ENCODE measurements around the gene BIRC6.

DNA sequence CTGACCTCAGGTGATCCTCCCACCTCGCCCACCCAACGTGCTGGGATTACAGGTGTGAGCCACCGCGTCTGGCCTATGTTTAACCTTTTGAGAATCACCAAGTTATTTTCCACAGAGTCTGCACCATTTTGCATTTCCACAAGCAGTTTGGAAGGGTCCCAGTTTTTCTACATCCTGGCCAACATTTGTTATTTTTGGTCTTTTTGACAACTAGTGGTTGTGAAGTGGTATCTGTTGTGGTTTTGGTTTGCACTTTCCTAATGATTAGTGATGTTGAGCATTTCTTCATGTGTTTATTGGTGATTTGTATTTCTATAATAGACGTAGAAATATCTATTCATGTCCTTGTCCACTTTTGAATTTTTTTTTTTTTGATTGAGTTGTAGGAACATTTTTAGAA is 67.9 kb downstream of the BIRC6 start:
- TF ChIP-seq, protein P1, sequence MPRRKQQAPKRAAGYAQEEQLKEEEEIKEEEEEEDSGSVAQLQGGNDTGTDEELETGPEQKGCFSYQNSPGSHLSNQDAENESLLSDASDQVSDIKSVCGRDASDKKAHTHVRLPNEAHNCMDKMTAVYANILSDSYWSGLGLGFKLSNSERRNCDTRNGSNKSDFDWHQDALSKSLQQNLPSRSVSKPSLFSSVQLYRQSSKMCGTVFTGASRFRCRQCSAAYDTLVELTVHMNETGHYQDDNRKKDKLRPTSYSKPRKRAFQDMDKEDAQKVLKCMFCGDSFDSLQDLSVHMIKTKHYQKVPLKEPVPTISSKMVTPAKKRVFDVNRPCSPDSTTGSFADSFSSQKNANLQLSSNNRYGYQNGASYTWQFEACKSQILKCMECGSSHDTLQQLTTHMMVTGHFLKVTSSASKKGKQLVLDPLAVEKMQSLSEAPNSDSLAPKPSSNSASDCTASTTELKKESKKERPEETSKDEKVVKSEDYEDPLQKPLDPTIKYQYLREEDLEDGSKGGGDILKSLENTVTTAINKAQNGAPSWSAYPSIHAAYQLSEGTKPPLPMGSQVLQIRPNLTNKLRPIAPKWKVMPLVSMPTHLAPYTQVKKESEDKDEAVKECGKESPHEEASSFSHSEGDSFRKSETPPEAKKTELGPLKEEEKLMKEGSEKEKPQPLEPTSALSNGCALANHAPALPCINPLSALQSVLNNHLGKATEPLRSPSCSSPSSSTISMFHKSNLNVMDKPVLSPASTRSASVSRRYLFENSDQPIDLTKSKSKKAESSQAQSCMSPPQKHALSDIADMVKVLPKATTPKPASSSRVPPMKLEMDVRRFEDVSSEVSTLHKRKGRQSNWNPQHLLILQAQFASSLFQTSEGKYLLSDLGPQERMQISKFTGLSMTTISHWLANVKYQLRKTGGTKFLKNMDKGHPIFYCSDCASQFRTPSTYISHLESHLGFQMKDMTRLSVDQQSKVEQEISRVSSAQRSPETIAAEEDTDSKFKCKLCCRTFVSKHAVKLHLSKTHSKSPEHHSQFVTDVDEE (CRISPR knock-in tag; IDR thresholded peaks at IDR 0.05), result no peak
- TF ChIP-seq ARNTL (CRISPR knock-in tag; IDR thresholded peaks at IDR 0.05; ENCODE audit: borderline replicate concordance, low read depth) (no peak), RARB (CRISPR knock-in tag; IDR thresholded peaks at IDR 0.05) (no peak)

Measured in SK-N-SH treated with all-trans-retinoic acid at 6 μM for 48 hours (cell line).